Adipocyte (in vitro differentiated cells): Measurements from ENCODE around the gene TXLNA.

Experiments
- DNase-seq: peaks from one replicate; pipeline ENCODE4 v3.0.0-alpha.2; 2015; ENCODE audit warnings: low read depth
- H3K27me3 ChIP-seq: replicated peaks from 2 replicates; pipeline ENCODE4 v1.7.0; 2013; ENCODE audit warnings: mild to moderate bottlenecking, low read length, moderate library complexity; ENCODE audit not compliant: control insufficient read depth, insufficient read depth
- H3K36me3 ChIP-seq: 2 replicates; pipeline ENCODE4 v1.7.0; 2013; ENCODE audit warnings: low read length, mild to moderate bottlenecking, moderate library complexity; ENCODE audit not compliant: control insufficient read depth, insufficient read depth, severe bottlenecking
- H3K4me1 ChIP-seq: 2 replicates; pipeline ENCODE4 v1.7.0; 2013; ENCODE audit warnings: mild to moderate bottlenecking, low read length, moderate library complexity; ENCODE audit not compliant: control insufficient read depth, insufficient read depth
- H3K4me3 ChIP-seq: 2 replicates; pipeline ENCODE4 v1.7.0; 2013; ENCODE audit warnings: mild to moderate bottlenecking, low read length, moderate library complexity
- H3K9ac ChIP-seq: 2 replicates; pipeline ENCODE4 v1.7.0; 2013; ENCODE audit warnings: mild to moderate bottlenecking, low read length, moderate library complexity
- H3K9me3 ChIP-seq: 2 replicates; pipeline ENCODE4 v1.7.0; 2013; ENCODE audit warnings: mild to moderate bottlenecking, low read length, moderate library complexity; ENCODE audit not compliant: control insufficient read depth

Gene TXLNA

GRCh38 chr1:32186077-32186476, 6.6 kb downstream of the TXLNA start:
- Histone ChIP-seq H3K27me3 (no peaks in the 10 kb centered on the region), H3K9ac (no peak overlapping the region), H3K9me3 (no peaks in the 10 kb centered on the region), H3K4me1 (peaks cover 30% of the 10 kb centered on the region), H3K36me3 (peaks cover 70% of the 10 kb centered on the region), H3K4me3 (no peak overlapping the region)
- no peak for DNase-seq

- H3K9me3 ChIP-seq = no peaks in the 10 kb centered on the region
- peaks cover 74% of the 10 kb centered on the region for H3K36me3 ChIP-seq
These were observed 7.0 kb downstream of the TXLNA start for GRCh38 chr1:32186491-32186890.

GRCh38 chr1:32187850-32188249, 8.4 kb downstream of the TXLNA start:
- Histone ChIP-seq H3K27me3 (no peaks in the 10 kb centered on the region), H3K36me3 (peaks cover 88% of the 10 kb centered on the region), H3K4me3 (no peak overlapping the region), H3K4me1 (peaks cover 13% of the 10 kb centered on the region), H3K9ac (no peak overlapping the region), H3K9me3 (no peaks in the 10 kb centered on the region)
- no peak for DNase-seq

More at GRCh38 chr1:32186491-32186890, 7.0 kb downstream of the TXLNA start:
- Histone ChIP-seq H3K4me1 (peaks cover 26% of the 10 kb centered on the region), H3K9ac (no peak overlapping the region), H3K4me3 (no peak overlapping the region), H3K27me3 (no peaks in the 10 kb centered on the region)
- no peak for DNase-seq

GRCh38 chr1:32192220-32192948, 12.9 kb downstream of the TXLNA start:
- peaks cover 15% of the 10 kb centered on the region for H3K4me1 ChIP-seq
- H3K9me3 ChIP-seq = no peaks in the 10 kb centered on the region
- peaks cover 100% of the 10 kb centered on the region for H3K36me3 ChIP-seq
- no peaks in the 10 kb centered on the region for H3K27me3 ChIP-seq
- no peak overlapping the region for H3K9ac ChIP-seq
- DNase-seq = no peak
- H3K4me3 ChIP-seq = no peak overlapping the region

- DNase-seq = no peak
- H3K9ac ChIP-seq = no peak overlapping the region
- H3K4me3 ChIP-seq = no peak overlapping the region
- peaks cover 86% of the 10 kb centered on the region for H3K36me3 ChIP-seq
- H3K9me3 ChIP-seq = no peaks in the 10 kb centered on the region
- H3K4me1 ChIP-seq = peaks cover 25% of the 10 kb centered on the region
- H3K27me3 ChIP-seq = no peaks in the 10 kb centered on the region
These were observed 15.5 kb downstream of the TXLNA start for GRCh38 chr1:32194984-32195383.

DNA sequence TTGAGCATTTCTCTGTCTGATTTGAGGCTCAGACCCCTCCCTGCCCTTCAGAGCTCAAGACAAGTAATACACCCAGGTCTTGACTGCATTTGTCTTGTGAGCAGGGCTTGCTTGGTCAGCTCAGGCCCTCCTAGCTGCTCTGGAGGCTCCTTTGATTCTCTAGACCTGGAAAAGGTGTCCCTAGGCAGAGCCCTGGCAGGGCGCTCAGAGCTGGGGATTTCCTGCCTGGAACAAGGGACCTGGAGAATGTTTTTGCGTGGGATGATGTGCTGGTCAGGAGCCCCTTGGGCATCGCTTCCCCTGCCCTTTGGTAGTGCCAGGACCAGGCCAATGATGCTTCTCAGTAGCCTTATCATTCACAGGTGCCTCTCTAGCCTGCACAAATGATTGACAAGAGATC, 16.1 kb downstream of the TXLNA start:
- Histone ChIP-seq H3K4me3 (no peak overlapping the region), H3K4me1 (peaks cover 30% of the 10 kb centered on the region), H3K27me3 (no peaks in the 10 kb centered on the region), H3K9me3 (no peaks in the 10 kb centered on the region), H3K36me3 (peaks cover 81% of the 10 kb centered on the region), H3K9ac (no peak overlapping the region)
- no peak for DNase-seq

GRCh38 chr1:32195972-32196823, 16.7 kb downstream of the TXLNA start:
- H3K9me3 ChIP-seq = no peaks in the 10 kb centered on the region
- H3K9ac ChIP-seq = no peak overlapping the region
- H3K4me3 ChIP-seq = no peak overlapping the region
- H3K27me3 ChIP-seq = no peaks in the 10 kb centered on the region
- H3K36me3 ChIP-seq = peaks cover 74% of the 10 kb centered on the region
- no peak for DNase-seq
- peaks cover 37% of the 10 kb centered on the region for H3K4me1 ChIP-seq

GRCh38 chr1:32197074-32197473, 17.6 kb downstream of the TXLNA start:
- Histone ChIP-seq H3K4me1 (peaks cover 42% of the 10 kb centered on the region), H3K9ac (no peak overlapping the region), H3K27me3 (no peaks in the 10 kb centered on the region), H3K9me3 (no peaks in the 10 kb centered on the region), H3K4me3 (no peak overlapping the region), H3K36me3 (peaks cover 65% of the 10 kb centered on the region)
- no peak for DNase-seq

GRCh38 chr1:32197837-32198236, 18.4 kb downstream of the TXLNA start:
- no peaks in the 10 kb centered on the region for H3K9me3 ChIP-seq
- H3K27me3 ChIP-seq = no peaks in the 10 kb centered on the region
- DNase-seq = no peak
- no peak overlapping the region for H3K9ac ChIP-seq
- no peak overlapping the region for H3K4me3 ChIP-seq
- H3K4me1 ChIP-seq = peaks cover 42% of the 10 kb centered on the region
- peaks cover 57% of the 10 kb centered on the region for H3K36me3 ChIP-seq

DNA sequence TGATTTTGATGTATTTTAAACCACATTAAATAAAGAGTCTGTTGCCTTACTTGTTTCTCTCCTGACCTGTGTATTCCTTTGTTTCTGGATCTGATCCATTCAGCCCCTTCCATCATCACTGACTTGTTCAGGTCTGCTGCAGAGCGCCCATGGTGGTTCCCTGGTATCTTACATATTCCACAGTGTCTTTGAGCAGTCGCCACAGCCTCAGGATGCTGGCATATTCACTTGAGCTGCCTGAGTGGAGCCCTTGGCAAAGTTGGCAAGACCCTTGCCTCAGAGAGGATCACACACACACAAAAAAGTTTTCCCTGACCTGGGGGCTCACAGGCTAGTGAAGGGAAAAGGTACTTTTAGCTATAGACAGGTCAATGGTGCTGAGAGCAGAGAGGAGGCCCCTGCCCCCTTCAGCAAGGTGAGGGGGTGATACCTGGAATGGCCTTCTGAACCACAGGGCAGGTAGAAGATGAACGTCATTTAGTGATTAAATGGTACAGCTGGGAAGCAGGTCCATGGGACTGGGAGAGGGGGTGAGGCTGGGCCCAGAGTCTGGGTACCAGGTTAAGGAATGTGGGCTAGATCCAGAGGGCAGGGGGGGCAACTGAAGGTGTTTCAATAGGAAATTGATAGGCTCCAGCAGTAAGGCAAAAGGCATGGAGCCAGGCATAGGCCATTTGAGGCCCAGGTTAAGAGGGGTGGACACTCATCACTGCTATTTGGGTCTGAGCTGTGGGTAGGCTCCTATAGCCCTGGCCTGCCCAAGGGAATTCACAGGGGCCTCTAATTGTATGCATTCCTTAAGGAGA, 19.0 kb downstream of the TXLNA start:
- peaks cover 51% of the 10 kb centered on the region for H3K36me3 ChIP-seq
- H3K4me3 ChIP-seq = no peak overlapping the region
- DNase-seq = no peak
- no peak overlapping the region for H3K9ac ChIP-seq
- no peaks in the 10 kb centered on the region for H3K9me3 ChIP-seq
- H3K4me1 ChIP-seq = peaks cover 42% of the 10 kb centered on the region
- no peaks in the 10 kb centered on the region for H3K27me3 ChIP-seq
